GM19351 (cell line): ENCODE measurements around the gene BEST1.
"Not testable (repeated sequence)": the region's sequence is repeated elsewhere in the genome, so short reads cannot be mapped to it uniquely, and the experiment has no call there.

Experiments
- ATAC-seq: cut with Tn5 transposase; IDR thresholded peaks from one replicate; pipeline ENCODE4 v1.9.1; 2021; ENCODE audit warnings: mild to moderate bottlenecking, moderate library complexity; ENCODE audit not compliant: unreplicated experiment

BEST1 gene

DNA sequence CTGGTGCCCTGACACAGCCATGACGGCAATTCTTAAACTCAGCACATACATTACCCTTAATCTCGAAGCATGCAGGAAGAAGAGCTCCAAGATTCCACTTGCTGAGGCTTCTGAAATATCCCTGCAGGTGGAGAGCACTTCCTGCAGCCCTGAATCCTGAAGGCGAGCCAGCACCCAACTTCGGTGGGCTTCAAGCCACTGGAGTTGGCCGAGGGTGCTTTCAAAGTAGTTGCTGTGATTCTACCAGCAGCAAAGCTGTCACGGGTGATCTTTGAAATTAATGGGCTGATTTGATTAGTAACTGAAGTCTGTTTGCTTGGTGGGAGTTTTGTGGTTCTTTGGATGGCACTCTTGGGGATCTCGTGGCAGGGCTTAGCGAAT lies 26.3 kb downstream of the BEST1 start:
- ATAC-seq, result no peak

DNA sequence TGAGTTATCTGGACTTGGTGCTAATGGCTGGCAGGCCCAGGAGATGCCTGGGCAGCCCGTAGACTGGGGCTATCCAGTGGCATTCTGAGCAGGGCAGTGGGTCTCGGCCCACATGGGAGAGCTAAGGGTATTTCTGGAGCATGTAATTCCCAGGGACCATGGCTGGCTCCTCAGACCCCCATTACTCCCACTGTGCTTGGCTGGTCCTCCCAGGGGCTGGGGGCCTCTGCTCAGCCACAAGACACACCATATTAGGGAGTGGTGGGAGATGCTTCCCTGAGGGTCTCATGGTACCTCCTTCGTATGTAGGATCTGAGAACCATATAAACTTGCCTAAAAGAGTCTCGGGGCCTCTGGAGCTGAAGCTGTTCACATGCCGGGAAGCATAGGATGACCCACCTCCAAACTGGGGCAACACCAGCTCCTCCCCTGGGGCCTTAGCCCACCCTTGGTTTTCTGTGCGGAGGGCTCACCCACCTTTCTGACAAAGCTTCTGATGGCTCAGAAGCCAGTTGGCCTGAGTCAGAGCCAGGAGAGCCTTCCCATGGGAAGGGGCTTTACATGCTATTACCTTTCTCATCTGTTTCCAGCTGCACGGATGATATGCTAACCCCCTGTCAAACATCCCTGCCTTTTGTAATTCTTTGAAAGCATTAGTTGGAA lies 26.8 kb downstream of the BEST1 start:
- no peak for ATAC-seq

DNA sequence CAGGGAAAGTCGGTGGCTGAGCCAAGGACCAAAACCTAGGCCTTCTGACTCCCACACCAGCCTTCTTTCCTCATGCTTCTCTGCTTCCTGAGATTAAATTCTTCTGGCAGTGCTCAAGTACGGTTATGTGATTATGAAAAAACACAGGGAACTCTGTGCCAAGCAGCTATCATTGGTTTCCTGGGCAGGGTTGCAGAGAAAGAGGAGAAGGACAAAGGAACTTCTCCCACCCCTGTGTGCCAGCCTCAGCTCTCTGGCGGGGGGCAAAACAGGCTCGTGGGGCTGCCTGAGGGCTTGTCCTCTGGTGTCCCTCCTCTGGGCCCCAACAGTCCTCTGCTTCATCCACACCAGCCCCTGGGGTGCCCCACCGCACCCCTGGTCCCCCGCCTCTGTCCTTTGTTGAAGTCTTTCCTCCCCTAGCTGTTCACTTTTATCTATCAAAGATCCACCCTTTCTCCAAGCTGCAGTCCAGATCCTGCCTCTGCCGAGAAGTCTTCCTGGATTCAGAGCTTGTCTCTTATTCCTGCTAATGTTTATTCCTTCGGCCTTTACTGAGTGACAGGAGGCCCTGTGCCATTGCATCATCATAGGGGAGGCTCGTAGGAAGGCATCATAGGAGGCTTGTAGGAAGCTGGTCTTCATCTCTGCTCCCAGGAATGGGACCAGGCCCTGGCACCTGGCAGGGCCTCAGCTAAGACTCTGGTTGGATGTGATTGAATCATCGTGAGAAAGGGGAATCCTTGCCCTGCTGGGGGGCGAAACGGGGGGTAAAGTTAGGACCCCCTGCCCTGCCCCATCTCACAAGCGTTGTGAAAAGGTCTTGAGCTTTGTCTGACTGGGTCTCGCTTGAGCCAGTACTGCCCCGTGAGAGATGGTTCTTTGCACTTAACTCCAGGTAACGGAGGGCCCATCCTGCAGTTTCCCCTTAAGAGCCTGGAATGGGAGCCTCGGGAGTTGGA lies 28.8 kb downstream of the BEST1 start:
- ATAC-seq, result no peak

- no peak for ATAC-seq
These were observed 30.8 kb downstream of the BEST1 start for GRCh38 chr11:61980783-61981541.

DNA sequence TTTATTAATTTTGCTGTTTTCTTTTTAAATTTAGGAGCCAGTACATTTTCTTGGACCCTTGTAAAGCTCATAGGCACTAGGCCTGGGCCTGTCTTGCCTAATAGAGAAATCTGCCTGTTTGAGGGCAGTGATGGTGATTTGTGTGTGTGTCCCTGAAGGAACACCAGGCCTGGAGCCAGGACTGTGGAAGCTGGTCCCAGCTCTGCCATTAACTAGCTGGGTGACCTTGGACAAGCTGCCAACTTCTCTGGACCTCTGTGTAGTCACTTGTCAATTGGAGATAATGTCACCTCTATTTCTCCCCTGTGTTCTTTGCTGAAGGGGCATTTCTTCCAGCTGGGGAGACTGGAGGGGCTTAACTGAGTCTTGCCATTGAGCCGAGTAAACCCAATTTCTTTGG lies 33.3 kb downstream of the BEST1 start:
- no peak for ATAC-seq

GRCh38 chr11:61985869-61986268 lies 35.7 kb downstream of the BEST1 start:
- ATAC-seq, result no peak

DNA sequence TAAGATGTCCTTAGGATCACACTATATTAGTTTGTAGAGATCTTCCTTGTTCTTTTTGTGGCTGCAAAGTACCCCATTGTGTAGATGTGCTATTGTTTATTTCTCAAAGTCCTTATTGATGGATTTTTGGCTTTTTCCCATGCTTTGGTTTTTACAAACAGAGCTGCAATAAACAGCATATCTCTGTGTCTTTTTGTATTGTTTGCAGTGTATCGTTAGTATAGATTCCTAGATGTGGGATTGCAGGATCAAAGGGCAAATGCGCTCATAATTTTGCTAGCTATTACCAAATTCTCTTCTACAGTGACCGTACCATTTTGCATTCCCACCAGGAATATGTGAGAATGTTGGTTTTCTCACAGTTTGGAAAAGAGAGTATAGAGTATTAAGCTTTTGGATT lies 44.8 kb downstream of the BEST1 start:
- ATAC-seq, result no peak

- ATAC-seq, result no peak
These were observed 46.8 kb downstream of the BEST1 start for GRCh38 chr11:61996933-61997332.

GRCh38 chr11:61999141-61999975 lies 49.2 kb downstream of the BEST1 start:
- no peak for ATAC-seq

- no peak for ATAC-seq
These were observed 50.6 kb downstream of the BEST1 start for GRCh38 chr11:62000539-62001446.

DNA sequence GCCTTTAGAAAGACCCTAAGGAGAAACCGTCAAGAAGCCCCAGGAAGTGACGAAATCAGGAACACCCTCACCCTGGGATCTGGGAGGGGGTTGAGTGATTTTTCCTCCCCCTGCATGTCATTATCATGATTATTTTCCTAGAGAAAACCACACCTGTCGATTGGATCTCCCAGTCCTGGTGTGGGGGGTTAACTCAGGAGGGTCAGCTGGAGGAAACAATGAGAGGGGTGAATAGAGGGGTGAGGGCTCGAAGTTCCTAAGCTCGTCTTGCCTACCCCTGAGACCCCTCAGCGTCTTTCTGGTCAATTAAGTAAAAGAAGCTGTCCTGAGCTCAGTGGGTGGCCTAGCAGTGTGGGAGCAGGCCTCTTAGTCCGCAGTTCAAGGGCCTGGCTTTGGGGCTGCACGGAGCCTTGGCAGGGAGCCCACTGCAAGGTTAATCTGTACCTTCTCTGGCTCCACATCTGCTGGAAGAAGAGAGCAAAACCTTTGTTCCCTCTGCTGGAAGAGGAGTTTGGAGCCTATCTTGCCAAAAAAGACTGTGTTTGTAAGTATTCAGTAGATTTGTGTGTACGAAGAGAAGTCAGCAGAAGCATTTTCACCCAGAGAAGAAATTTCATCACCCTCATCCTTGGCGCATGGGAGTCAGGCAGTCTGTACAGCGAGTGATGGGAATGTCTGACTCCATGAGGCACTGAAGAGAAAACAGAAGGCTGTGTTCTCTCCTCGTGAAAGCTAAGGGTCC lies 51.5 kb downstream of the BEST1 start:
- no peak for ATAC-seq

DNA sequence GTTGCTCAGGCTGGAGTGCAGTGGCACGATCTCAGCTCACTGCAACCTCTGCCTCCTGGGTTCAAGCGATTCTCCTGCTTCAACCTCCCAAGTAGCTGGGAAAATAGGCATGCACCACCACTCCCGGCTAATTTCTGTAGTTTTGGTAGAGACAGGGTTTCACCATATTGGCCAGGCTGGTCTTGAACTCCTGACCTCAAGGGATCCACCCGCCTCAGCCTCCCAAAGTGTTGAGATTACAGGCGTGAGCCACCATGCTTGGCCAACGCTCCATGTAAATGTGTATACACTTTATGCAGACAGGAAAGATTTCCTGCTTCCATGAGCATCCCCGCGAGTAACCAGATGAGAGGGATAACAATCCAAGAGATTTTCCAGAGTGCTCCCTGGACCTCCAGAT lies 52.1 kb downstream of the BEST1 start:
- ATAC-seq, result not testable (repeated sequence)

GRCh38 chr11:62004473-62004872 lies 54.3 kb downstream of the BEST1 start:
- ATAC-seq, result no peak

GRCh38 chr11:62008193-62008592 lies 58.0 kb downstream of the BEST1 start:
- no peak for ATAC-seq

DNA sequence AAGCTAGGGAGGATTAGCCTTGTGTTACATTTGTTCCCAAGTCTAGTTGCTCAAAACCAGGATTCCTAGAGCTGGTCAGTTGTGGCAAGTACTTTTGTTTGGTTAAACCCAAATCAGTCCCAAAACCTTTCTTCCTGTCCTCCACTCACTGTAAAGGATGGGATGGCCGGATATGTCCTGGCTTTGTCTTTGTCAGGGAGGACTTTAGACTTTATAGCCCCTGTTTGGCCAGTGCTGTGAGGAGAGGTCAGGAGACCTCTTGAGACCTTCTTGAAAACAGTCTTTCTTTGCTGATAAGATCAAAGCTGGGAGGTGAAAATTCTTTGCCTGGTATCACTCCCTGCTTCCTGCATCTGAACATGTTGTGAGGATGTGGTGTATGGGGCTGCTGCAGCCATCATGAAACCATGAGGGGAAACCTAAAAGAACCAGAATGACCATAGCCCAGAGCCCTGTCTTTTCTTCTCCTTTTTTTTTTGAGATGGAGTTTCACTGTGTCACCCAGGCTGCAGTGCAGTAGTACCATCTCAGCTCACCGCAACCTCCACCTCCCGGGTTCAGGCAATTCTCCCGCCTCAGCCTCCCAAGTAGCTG lies 60.9 kb downstream of the BEST1 start:
- ATAC-seq, result no peak

DNA sequence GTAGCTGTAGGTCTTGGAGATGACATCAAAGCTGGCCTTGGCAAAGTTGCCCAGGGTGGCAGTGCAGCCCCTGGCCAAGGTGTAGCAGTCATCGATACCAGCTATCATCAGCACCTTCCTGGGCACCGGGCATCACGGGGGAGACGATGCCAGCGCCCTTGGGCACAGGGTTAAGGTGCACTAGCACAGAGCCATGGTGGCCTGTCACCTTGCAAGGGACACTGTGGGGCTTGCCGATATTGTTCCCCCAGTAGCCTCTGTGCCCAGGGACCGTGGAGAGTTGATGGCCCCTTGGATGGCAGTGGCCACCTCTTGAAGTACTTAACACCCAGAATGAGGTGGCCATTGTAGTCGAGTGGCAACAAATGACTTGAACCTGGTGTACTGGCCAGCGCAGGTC lies 61.7 kb downstream of the BEST1 start:
- no peak for ATAC-seq

GRCh38 chr11:62012451-62012831 lies 62.3 kb downstream of the BEST1 start:
- no peak for ATAC-seq

DNA sequence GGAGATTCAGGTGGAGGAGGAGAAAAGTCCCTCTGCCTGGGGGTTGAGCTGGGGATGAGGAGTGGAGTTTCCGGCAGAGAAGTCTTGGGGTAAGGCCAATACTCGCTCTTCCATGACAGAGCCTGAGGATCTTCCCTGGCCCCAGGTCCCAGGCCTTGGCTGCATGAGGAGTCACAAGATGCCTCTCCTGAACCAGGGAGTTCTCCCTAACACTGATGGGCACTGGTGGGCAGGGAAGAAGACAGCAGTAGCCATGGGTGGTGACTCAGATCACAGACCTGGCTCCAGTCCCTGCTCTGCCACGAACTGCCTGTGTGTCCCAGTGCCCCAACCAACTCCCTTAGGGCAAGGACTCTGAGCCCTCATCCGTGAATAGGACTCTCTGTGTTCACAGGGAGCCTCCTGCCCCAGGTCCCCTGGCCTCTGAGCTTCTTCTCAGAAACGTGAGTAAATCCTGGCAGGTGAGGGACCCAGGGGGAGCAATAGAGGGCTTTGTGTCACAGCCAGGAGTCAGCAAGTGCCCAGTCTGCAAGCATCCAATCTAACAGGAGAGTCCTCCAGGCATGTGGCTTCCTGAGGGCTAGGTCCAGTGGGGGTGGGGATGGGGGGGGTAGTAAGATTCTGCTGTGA lies 62.8 kb downstream of the BEST1 start:
- ATAC-seq, result no peak
